HG03521 (cell line): ENCODE measurements around the gene EXOC4.
"Not testable (repeated sequence)": the region's sequence is repeated elsewhere in the genome, so short reads cannot be mapped to it uniquely, and the experiment has no call there.

Source experiments
- ATAC-seq: cut with Tn5 transposase; IDR thresholded peaks from one replicate; pipeline ENCODE4 v1.9.1; 2021; ENCODE audit warnings: mild to moderate bottlenecking, moderate library complexity; ENCODE audit not compliant: unreplicated experiment

The EXOC4 gene

GRCh38 chr7:133252858-133253518, at the start of gene EXOC4:
Gene EXOC4, plus strand, starts transcription at chr7:133253078.
- ATAC-seq: peak; percentile 97

- no peak for ATAC-seq
Measured at GRCh38 chr7:133203490-133203889, 49.4 kb upstream of the EXOC4 start.

GRCh38 chr7:133207687-133208086, 45.2 kb upstream of the EXOC4 start:
- ATAC-seq: no peak

DNA sequence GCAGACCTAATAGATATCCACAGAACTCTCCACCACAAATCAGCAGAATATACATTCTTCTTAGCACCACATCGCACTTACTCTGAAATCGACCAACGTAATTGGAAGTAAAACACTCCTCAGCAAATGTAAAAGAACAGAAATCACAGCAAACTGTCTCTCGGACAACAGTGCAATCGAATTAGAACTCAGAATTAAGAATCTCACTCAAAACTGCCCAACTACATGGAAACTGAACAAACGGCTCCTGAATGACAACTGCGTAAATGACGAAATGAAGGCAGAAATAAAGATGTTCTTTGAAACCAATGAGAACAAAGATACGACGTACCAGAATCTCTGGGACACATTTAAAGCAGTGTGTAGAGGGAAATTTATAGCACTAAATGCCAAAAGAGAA, 42.1 kb upstream of the EXOC4 start:
- not testable (repeated sequence) for ATAC-seq

GRCh38 chr7:133213772-133214171, 39.1 kb upstream of the EXOC4 start:
- ATAC-seq: not testable (repeated sequence)

- no peak for ATAC-seq
Measured at GRCh38 chr7:133217773-133218172, 35.1 kb upstream of the EXOC4 start.

GRCh38 chr7:133230591-133231194, 22.2 kb upstream of the EXOC4 start:
- no peak for ATAC-seq

GRCh38 chr7:133233142-133233541, 19.7 kb upstream of the EXOC4 start:
- ATAC-seq: no peak

DNA sequence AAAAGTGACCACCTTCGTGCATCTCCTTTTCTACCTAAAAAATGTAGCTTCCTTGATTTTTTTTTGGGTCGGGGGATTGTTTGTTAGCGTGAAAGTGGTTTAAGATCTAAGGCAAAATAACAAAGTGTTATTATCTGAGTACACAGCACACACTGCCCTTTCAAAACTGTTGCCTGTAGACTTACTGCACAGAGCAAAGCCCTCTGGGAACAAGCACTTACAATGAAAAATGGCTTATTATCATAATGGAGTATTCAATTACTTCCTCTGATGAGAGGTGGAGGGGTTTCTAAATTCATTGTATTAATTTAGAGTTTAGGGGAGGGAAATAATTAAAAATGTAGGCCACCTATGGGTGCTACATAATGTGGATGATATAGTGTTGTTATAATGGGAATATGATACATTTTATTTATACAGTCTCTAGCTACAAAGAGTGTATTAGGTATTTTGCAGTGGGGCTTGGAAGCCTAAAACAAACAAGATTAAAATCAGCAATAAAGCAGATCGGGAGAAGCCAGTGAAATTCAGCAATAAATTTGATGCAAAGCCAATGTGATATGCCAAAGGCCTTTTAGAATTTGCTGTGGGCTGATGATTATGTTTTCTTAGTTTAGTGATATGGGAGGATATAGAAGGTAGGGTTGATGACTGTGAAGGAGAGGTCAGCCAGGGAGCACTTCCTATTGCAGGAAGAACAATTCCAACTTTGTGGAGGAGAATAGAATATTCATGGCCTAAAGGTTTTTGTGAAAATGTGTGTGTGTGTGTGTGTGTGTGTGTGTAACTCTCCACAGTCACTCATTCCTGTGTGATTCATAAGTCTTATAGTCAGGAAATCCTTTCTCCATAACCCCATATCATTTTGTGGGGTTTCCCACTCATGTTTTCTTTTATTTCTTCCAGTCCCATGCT, 17.7 kb upstream of the EXOC4 start:
- ATAC-seq: no peak

- ATAC-seq: no peak
Measured at GRCh38 chr7:133237545-133237944, 15.3 kb upstream of the EXOC4 start.

- no peak for ATAC-seq
Measured at GRCh38 chr7:133240302-133240701, 12.6 kb upstream of the EXOC4 start.

GRCh38 chr7:133246558-133246957, 6.3 kb upstream of the EXOC4 start:
- no peak for ATAC-seq

DNA sequence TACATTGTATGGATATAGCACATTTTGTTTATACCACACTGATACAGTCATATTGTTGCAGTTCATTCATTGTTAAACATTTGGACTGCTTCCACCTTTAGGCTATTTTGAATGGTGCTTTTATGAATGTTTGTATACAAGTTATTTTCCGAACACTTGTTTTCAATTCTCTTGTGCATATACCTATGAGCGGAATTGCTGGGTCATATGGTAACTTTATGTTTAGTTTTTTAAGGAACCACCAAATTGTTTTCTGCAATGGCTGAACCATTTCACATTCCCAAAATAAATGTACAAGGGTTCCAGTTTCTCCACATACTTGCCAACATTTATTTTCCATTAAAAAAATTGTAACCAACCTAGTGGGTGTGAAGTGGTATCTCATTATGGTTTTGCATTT, 4.0 kb upstream of the EXOC4 start:
- ATAC-seq: no peak

DNA sequence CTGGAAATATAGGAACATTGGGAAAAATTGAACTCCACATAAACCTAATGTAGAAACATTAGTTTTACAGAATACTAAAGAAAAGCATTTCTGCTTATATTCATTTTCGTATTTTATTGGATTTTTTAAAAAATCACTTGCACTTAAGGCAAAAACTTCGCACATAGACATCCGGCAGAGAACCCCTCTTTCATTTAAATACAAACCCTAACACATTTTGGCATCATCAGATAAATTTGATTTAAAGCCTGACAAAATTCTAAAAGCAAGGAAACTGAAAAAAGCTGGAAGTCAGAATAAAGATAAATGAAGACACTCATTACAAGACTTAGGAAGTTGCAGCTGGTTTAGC, 396 bp upstream of the EXOC4 start:
- no peak for ATAC-seq

DNA sequence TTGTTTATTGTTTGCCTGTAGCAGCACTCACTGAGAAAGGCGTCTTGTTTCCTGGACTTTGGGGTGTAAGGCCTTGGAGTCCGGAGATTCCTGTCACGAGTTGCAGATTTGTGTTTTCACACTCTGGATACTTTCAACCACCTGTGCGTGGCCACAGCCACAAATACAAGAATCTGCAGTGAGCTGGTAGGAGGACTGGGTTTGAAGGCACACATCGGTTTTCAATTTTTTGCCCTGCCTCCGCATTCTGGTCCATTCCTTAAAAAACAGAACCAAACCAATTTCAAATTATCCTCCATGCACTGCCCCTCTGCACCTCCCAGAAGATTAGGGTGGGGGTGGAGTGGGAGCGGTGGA, 619 bp downstream of the EXOC4 start:
- no peak for ATAC-seq

DNA sequence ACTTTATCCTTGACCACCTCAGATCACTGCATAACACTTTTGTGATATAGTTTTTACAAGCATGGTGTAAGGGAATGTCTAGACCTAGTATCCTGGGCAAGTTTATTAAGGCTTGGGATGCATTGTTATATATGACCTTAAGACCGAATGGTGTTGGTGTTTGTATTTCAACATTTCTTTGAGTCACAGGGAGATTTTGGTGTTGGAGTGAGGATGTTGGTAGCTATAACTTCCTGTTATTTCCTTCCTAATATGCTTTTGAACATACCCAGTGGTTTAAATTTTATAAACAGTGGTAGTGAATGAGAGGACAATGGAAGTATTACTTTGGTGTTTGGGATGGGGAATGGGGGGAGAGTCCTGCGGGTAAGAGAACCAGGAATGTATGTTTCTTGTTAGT, 2.6 kb downstream of the EXOC4 start:
- ATAC-seq: no peak

DNA sequence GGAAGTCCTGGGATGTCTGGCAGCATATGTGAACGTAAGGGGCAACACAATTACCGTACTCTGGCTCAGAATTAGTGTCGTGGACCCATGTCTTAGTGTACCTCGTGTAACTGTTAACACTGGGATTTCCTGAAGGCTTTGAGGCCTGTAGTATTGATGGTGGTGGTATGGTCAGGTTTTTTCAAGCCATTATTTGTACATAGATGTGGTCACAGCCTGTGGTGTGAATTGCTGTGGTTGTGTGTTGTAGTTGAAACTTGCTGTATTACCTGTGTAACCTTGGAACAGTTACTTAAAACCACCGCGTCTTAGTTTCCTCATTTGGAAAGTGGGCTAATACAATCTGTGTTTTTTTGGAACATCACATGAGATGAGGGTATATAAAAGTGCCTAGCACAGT, 5.3 kb downstream of the EXOC4 start:
- ATAC-seq: no peak

GRCh38 chr7:133265821-133266220, 12.9 kb downstream of the EXOC4 start:
- ATAC-seq: no peak

DNA sequence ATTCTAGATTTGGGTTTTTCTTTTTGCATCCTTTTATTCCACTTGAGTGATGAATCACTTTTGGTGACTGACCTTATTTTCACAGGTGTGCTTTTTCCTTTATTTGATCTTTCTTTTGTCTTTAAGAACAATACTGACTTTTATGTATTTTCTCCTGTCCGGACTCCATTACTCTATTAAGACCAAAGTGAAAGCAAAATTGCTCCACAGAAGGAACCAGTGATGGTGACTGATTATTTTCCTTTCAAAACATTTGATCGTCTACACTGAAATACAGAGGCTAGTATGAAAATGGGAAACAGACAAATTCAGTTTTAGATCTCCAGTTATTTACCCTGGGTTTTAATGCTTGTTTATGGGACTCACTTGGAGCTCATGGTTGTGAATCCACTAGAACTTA, 15.5 kb downstream of the EXOC4 start:
- no peak for ATAC-seq

DNA sequence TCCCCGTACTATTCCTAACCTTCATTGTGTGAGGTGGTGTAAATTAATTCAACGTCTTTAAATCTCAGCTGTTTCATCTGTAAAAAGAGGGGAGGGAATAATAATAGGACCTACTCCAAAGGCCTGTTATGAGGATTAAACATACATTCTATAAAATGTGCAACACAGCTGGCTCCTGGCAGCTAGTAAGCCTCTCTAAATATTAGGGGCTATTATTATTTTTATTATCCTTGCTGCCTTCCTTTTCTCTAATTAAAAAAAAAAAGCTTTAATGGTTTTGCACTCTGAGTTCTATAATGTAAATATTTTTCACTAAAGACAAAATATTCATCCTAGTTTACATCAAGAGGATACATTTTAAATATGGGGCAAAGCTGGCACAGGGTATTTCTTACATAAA, 19.5 kb downstream of the EXOC4 start:
- no peak for ATAC-seq

DNA sequence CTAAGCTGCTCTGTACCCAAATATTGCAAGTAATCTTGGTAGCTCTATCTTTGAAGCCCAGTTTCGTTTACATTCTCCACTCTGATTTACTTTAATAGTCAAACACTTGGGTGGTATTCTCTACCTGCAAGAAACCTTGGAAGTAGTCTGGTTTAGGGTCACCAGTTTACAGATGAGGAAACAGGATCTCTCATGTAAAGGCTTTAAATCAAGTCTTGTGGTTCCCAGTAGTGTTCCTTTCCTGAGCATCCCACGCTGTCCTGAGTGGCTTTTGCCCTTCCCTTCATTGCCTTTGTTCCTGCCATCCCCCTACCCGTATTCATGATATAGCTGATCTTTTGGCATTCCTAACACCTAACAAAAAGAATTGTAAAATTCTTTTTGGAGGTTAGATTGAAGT, 20.3 kb downstream of the EXOC4 start:
- no peak for ATAC-seq

GRCh38 chr7:133274265-133274664, 21.4 kb downstream of the EXOC4 start:
- ATAC-seq: no peak
